HepG2 (cell line): ENCODE results near the gene MAFF. TPM values are rescaled to one million over a fixed set of nuclear protein-coding genes. Genes with fewer than 3 reads are reported as not detected.

Experiments
- ATAC-seq: fragments of 200-7000 bp; cut with Tn5 transposase; 3 replicates; pipeline ENCODE4 v1.9.1; 2020; ENCODE audit warnings: mild to moderate bottlenecking, moderate library complexity
- BruUV-seq: library from RNA; stranded (reverse); fragments of 400-500 nt; replicated peaks from 2 replicates; lab custom pipeline; 2021; lab: Mats Ljungman, UMichigan
- CTCF ChIA-PET: fragments of 300-600 bp; formaldehyde crosslinking; extraction: SDS; loops from one replicate; lab custom pipeline; 2021; ENCODE audit warnings: low total read pairs, inconsistent platforms, low intra/inter-chr PET ratio; lab: Yijun Ruan, JAX
- POLR2A ChIA-PET: fragments of 350-600 bp; sonication (Branson Sonifier 250); formaldehyde crosslinking; loops from one replicate; lab custom pipeline; 2020; ENCODE audit warnings: antibody characterized with exemption, inconsistent platforms; lab: Yijun Ruan, JAX
- DNase-seq: peaks from one replicate; pipeline ENCODE4 v3.0.0-alpha.2; 2015; ENCODE audit warnings: low spot score
- FAIRE-seq: peaks from 3 replicates; lab custom pipeline; 2011; peaks lifted over from hg19 to GRCh38; lab: Jason Lieb, UNC
- H2AFZ ChIP-seq: one replicate; pipeline ENCODE4 v1.6.1; 2011; ENCODE audit warnings: low read length, inconsistent platforms
- H3K27ac ChIP-seq: fragments of 300-600 bp; 3 replicates; pipeline ENCODE4 v1.8.0; 2011; ENCODE audit warnings: mixed run types, mild to moderate bottlenecking, mixed read lengths, low read length, inconsistent platforms; ENCODE audit not compliant: insufficient read depth; ENCODE audit errors: extremely low read length
- H3K27me3 ChIP-seq, 2 experiments: fragments of 200-600 bp in 1 of 2; 2 replicates in 1 of 2; 3 replicates in 1 of 2; pipeline versions ENCODE4 v1.6.0 to v1.8.0; 2011; ENCODE audit warnings: low read length in 2 of 2, mild to moderate bottlenecking in 2 of 2, moderate library complexity in 2 of 2, inconsistent platforms in 1 of 2; ENCODE audit not compliant: insufficient read depth in 2 of 2, control insufficient read depth in 1 of 2
- H3K36me3 ChIP-seq, 2 experiments: fragments of 200-600 bp in 1 of 2; replicated peaks in 1 of 2; 2 replicates in 1 of 2; 3 replicates in 1 of 2; pipeline versions ENCODE4 v1.5.1 to v1.8.0; 2011; ENCODE audit warnings: low read length in 2 of 2, inconsistent platforms in 1 of 2; ENCODE audit not compliant: insufficient read depth in 2 of 2, control insufficient read depth in 1 of 2
- H3K4me1 ChIP-seq: 2 replicates; pipeline ENCODE4 v1.5.1; 2012; ENCODE audit warnings: low read length, inconsistent platforms; ENCODE audit not compliant: insufficient read depth
- H3K4me2 ChIP-seq: 2 replicates; pipeline ENCODE4 v1.6.0; 2011; ENCODE audit warnings: low read depth, low read length, inconsistent platforms
- H3K4me3 ChIP-seq, 3 experiments: fragments of 200-600 bp in 1 of 3; sonication (generic), shearing (Covaris generic) in 1 of 3; replicated peaks in 1 of 3; 2 replicates each; pipeline ENCODE4 v1.5.1; 2011 to 2016; ENCODE audit warnings: low read length in 3 of 3, inconsistent platforms in 2 of 3, low read depth in 2 of 3, mild to moderate bottlenecking in 2 of 3, control low read depth in 1 of 3, mixed read lengths in 1 of 3; ENCODE audit not compliant: insufficient read depth in 1 of 3
- H3K79me2 ChIP-seq: one replicate; pipeline ENCODE4 v1.6.1; 2011; ENCODE audit warnings: low read length, inconsistent platforms; ENCODE audit not compliant: insufficient read depth
- H3K9ac ChIP-seq: 2 replicates; pipeline ENCODE4 v1.6.0; 2011; ENCODE audit warnings: mild to moderate bottlenecking, low read depth, low read length, inconsistent platforms; ENCODE audit not compliant: insufficient read depth
- H3K9me3 ChIP-seq: 2 replicates; pipeline ENCODE4 v1.5.1; 2012; ENCODE audit warnings: mild to moderate bottlenecking, low read length
- H4K20me1 ChIP-seq: 2 replicates; pipeline ENCODE4 v1.6.0; 2011; ENCODE audit warnings: inconsistent platforms, mild to moderate bottlenecking, low read length, moderate library complexity; ENCODE audit not compliant: insufficient read depth
- ARHGAP35 ChIP-seq: sonication (generic); formaldehyde crosslinking; IDR thresholded peaks from 2 replicates; pipeline ENCODE4 v1.9.0; 2022; ENCODE audit warnings: mild to moderate bottlenecking, inconsistent platforms, moderate library complexity, missing genetic modification reagents, borderline replicate concordance
- ELF1 ChIP-seq: sonication (generic); formaldehyde crosslinking; IDR thresholded peaks from 2 replicates; pipeline ENCODE4 v1.4.0; 2020; ENCODE audit warnings: missing genetic modification reagents
- ERF ChIP-seq: IDR thresholded peaks from 2 replicates; pipeline ENCODE4 v1.6.1; 2018; ENCODE audit warnings: missing biosample characterization, missing genetic modification reagents
- FOXA3 ChIP-seq: IDR thresholded peaks from 2 replicates; pipeline ENCODE4 v1.6.1; 2016; ENCODE audit warnings: missing genetic modification reagents, missing compliant biosample characterization
- JUN ChIP-seq: sonication (generic); formaldehyde crosslinking; IDR thresholded peaks from 2 replicates; pipeline ENCODE4 v1.4.0; 2020; ENCODE audit warnings: mild to moderate bottlenecking, missing genetic modification reagents
- MEIS2 ChIP-seq: sonication (generic); formaldehyde crosslinking; IDR thresholded peaks from 2 replicates; pipeline ENCODE4 v1.9.0; 2021; ENCODE audit warnings: mild to moderate bottlenecking, missing genetic modification reagents
- NFATC3 ChIP-seq: sonication (generic); formaldehyde crosslinking; IDR thresholded peaks from 2 replicates; pipeline ENCODE4 v1.5.1; 2020; ENCODE audit warnings: mild to moderate bottlenecking, missing genetic modification reagents
- NFRKB ChIP-seq: fragments of 450-650 bp; IDR thresholded peaks from 2 replicates; pipeline ENCODE4 v1.6.1; 2017
- PHF20 ChIP-seq: sonication (generic); formaldehyde crosslinking; IDR thresholded peaks from 2 replicates; pipeline ENCODE4 v1.5.0; 2020; ENCODE audit warnings: mild to moderate bottlenecking, missing genetic modification reagents
- POGZ ChIP-seq: sonication (generic); formaldehyde crosslinking; IDR thresholded peaks from 2 replicates; pipeline ENCODE4 v1.4.0; 2020; ENCODE audit warnings: mild to moderate bottlenecking, missing genetic modification reagents
- PTBP1 ChIP-seq: fragments of 200-400 bp; formaldehyde crosslinking; IDR thresholded peaks from 2 replicates; pipeline ENCODE4 v1.6.1; 2018; ENCODE audit warnings: low read length, low read depth; ENCODE audit not compliant: poor library complexity, severe bottlenecking
- RBM22 ChIP-seq: fragments of 200-400 bp; formaldehyde crosslinking; optimal IDR thresholded peaks from 2 replicates; pipeline ENCODE3; 2017; ENCODE audit warnings: mild to moderate bottlenecking, low read length, moderate library complexity
- RFX1 ChIP-seq: fragments of 450-650 bp; IDR thresholded peaks from 2 replicates; pipeline ENCODE4 v1.6.1; 2017
- ZBTB2 ChIP-seq: sonication (generic); formaldehyde crosslinking; IDR thresholded peaks from 2 replicates; pipeline ENCODE4 v1.8.0; 2022; ENCODE audit warnings: low read depth, missing genetic modification reagents
- ZNF10 ChIP-seq: sonication (generic); formaldehyde crosslinking; IDR thresholded peaks from 2 replicates; pipeline ENCODE4 v1.4.0; 2020; ENCODE audit warnings: mild to moderate bottlenecking, low read depth, missing genetic modification reagents, borderline replicate concordance
- ZNF232 ChIP-seq: sonication (generic); formaldehyde crosslinking; IDR thresholded peaks from 2 replicates; pipeline ENCODE4 v1.4.0; 2020; ENCODE audit warnings: missing genetic modification reagents, borderline replicate concordance
- ZNF234 ChIP-seq: sonication (generic); formaldehyde crosslinking; conservative IDR thresholded peaks from 2 replicates; pipeline ENCODE4 v1.5.1; 2020; ENCODE audit warnings: mild to moderate bottlenecking, missing genetic modification reagents
- ZNF280B ChIP-seq: sonication (generic); formaldehyde crosslinking; IDR thresholded peaks from 2 replicates; pipeline ENCODE4 v1.5.0; 2020; ENCODE audit warnings: missing genetic modification reagents, mild to moderate bottlenecking, borderline replicate concordance
- ZNF629 ChIP-seq: sonication (generic); formaldehyde crosslinking; conservative IDR thresholded peaks from 2 replicates; pipeline ENCODE4 v1.5.0; 2020; ENCODE audit warnings: missing genetic modification reagents
- WGBS: methylation state at CpG from one replicate; pipeline ENCODE4 v1.1.6; 2017; ENCODE audit warnings: low lambda C conversion rate; 5-methylcytosine and 5-hydroxymethylcytosine counted together
- in situ Hi-C: cut with HindIII; loops from 2 replicates; pipeline ENCODE4 v1.10.0; 2017; ENCODE audit warnings: low pct_unique_long_range_greater_than_20kb; ENCODE audit not compliant: extremely low pct_ligation_motif_present
- intact Hi-C: fragments of 100-400 bp; cut with micrococcal nuclease; formaldehyde crosslinking; loops from one replicate; pipeline ENCODE4 v1.10.0; 2022; ENCODE audit not compliant: unreplicated experiment
- polyA plus RNA-seq, 8 experiments: library from polyadenylated mRNA; depleted of rRNA in 3 of 8; stranded (reverse) in 7 of 8; unstranded in 1 of 8; fragments of >200 nt; fragmentation: Illumina TruSeq in 4 of 8; extraction: Trizol in 4 of 8; gene quantifications; 2 replicates each; pipeline versions ENCODE4 v1.2.1 to v1.2.3, GENCODE V29; 2011 to 2016; ENCODE audit warnings: low read depth in 4 of 8, missing spikeins in 1 of 8, mixed read lengths in 1 of 8; ENCODE audit not compliant: insufficient read depth in 1 of 8
- total RNA-seq, 5 experiments: library from RNA; depleted of rRNA; stranded (reverse); fragments of >200 nt; fragmentation: Illumina TruSeq; extraction: Trizol; gene quantifications; 2 replicates each; pipeline ENCODE4 v1.2.3, GENCODE V29; 2016; ENCODE audit warnings: low read depth in 1 of 5
- TF ChIP-seq, protein P1 (sequence below): sonication (generic); formaldehyde crosslinking; IDR thresholded peaks from 2 replicates; pipeline ENCODE4 v1.4.0; 2020; ENCODE audit warnings: mild to moderate bottlenecking, missing genetic modification reagents

The MAFF gene
- total and polyA plus RNA-seq, 2 of the 13 experiments (the other 11 are each of a cell fraction or from before 2014, with no cell fraction given) = 5.4 to 14.3 TPM

DNA sequence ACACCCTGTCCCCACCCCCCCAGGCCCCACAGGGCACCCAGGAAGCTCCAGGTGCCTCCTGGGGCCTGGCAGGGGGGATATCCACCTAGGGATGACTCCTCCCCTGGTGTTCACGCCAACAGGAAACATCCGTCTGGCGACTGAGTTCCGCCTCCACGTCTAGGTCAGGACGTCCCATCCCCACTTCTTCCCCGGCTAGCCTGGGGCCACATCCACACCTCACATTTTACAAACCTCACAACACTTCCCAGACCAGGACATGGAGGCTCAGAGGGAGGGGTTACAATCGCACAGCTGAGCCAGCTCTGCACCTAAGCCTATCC lies 21.0 kb downstream of the MAFF start:
- FAIRE-seq = no peak

More for the DNA sequence above, 21.0 kb downstream of the MAFF start:
- CTCF ChIA-PET = no interaction called here
- Histone ChIP-seq H3K79me2 (no peaks in the 10 kb centered on the region), H3K9me3 (no peaks in the 10 kb centered on the region), H3K4me3 (no peak overlapping the region), H3K4me2 (no peak overlapping the region), H3K9ac (no peak overlapping the region), H3K36me3 (peaks cover 2 to 10% of the 10 kb centered on the region in 2 experiments; a peak in 4 of 5 replicates), H4K20me1 (no peaks in the 10 kb centered on the region), H3K27me3 (no peaks in the 10 kb centered on the region), H3K27ac (no peak overlapping the region), H3K4me1 (peaks cover 21% of the 10 kb centered on the region), H2AFZ (no peak overlapping the region)
- no peak for TF ChIP-seq POGZ (CRISPR knock-in tag)
- no peak for TF ChIP-seq ZNF280B (CRISPR knock-in tag)
- TF ChIP-seq ZNF234 (CRISPR knock-in tag) = no peak
- TF ChIP-seq ZNF10 = no peak
- TF ChIP-seq ZBTB2 (CRISPR knock-in tag) = no peak
- no peak for TF ChIP-seq ARHGAP35 (CRISPR knock-in tag)
- no peak for TF ChIP-seq ELF1
- no peak for TF ChIP-seq ZNF232 (CRISPR knock-in tag)
- TF ChIP-seq RBM22 = no peak
- no peak for TF ChIP-seq JUN (CRISPR knock-in tag)
- TF ChIP-seq PTBP1 = no peak
- TF ChIP-seq, protein P1, sequence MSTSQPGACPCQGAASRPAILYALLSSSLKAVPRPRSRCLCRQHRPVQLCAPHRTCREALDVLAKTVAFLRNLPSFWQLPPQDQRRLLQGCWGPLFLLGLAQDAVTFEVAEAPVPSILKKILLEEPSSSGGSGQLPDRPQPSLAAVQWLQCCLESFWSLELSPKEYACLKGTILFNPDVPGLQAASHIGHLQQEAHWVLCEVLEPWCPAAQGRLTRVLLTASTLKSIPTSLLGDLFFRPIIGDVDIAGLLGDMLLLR (CRISPR knock-in tag) = no peak
- TF ChIP-seq NFATC3 (CRISPR knock-in tag) = no peak
- no peak for TF ChIP-seq RFX1
- TF ChIP-seq NFRKB = no peak
- TF ChIP-seq ERF (CRISPR knock-in tag) = no peak
- TF ChIP-seq ZNF629 (CRISPR knock-in tag) = no peak
- TF ChIP-seq MEIS2 (CRISPR knock-in tag) = no peak
- no peak for TF ChIP-seq FOXA3 (CRISPR knock-in tag)
- TF ChIP-seq PHF20 (CRISPR knock-in tag) = no peak
- DNase-seq = no peak
- WGBS = 94% methylated on average over 3 of the region's 8 CpGs
- no peak for ATAC-seq
- no TSS peak for BruUV-seq
- intact Hi-C loops (no loop called here), in situ Hi-C loops (no loop called here)
- POLR2A ChIA-PET = no interaction called here
